HEK293 (cell line): Measurements from ENCODE around the gene RPS29.

Experiments
- AEBP2 ChIP-seq: fragments of 450-650 bp; formaldehyde crosslinking; IDR thresholded peaks from 2 replicates; pipeline ENCODE4 v1.5.1; 2016; ENCODE audit warnings: missing biosample characterization, missing genetic modification characterization, borderline replicate concordance
- CTCF ChIP-seq: fragments of 450-650 bp; formaldehyde crosslinking; IDR thresholded peaks from 2 replicates; pipeline ENCODE4 v1.5.1; 2016; ENCODE audit warnings: missing biosample characterization, missing genetic modification characterization
- HOXA7 ChIP-seq: sonication (generic); formaldehyde crosslinking; IDR thresholded peaks from 2 replicates; pipeline ENCODE4 v1.8.1; 2022; ENCODE audit warnings: missing genetic modification reagents, borderline replicate concordance
- HOXC10 ChIP-seq: sonication (generic); formaldehyde crosslinking; IDR thresholded peaks from 2 replicates; pipeline ENCODE4 v1.8.1; 2023; ENCODE audit warnings: mild to moderate bottlenecking, missing genetic modification reagents
- KLF1 ChIP-seq: fragments of 450-650 bp; formaldehyde crosslinking; IDR thresholded peaks from 2 replicates; pipeline ENCODE4 v1.5.1; 2016; ENCODE audit warnings: missing biosample characterization, missing genetic modification characterization
- MYNN ChIP-seq: fragments of 450-650 bp; formaldehyde crosslinking; IDR thresholded peaks from 2 replicates; pipeline ENCODE4 v1.5.1; 2016; ENCODE audit warnings: missing biosample characterization, missing genetic modification characterization, borderline replicate concordance
- PRDM1 ChIP-seq: fragments of 450-650 bp; formaldehyde crosslinking; IDR thresholded peaks from 2 replicates; pipeline ENCODE4; 2016; ENCODE audit warnings: missing biosample characterization, missing genetic modification characterization
- ZBTB17 ChIP-seq: fragments of 450-650 bp; formaldehyde crosslinking; IDR thresholded peaks from 2 replicates; pipeline ENCODE4 v1.5.1; 2016; ENCODE audit warnings: missing biosample characterization, missing genetic modification characterization
- ZBTB20 ChIP-seq: fragments of 450-650 bp; formaldehyde crosslinking; IDR thresholded peaks from 2 replicates; pipeline ENCODE4 v1.5.1; 2016; ENCODE audit warnings: missing biosample characterization, missing genetic modification characterization
- ZBTB7A ChIP-seq: fragments of 450-650 bp; formaldehyde crosslinking; IDR thresholded peaks from 2 replicates; pipeline ENCODE4 v1.5.1; 2016; ENCODE audit warnings: low read depth, missing biosample characterization, missing genetic modification characterization
- ZFP41 ChIP-seq: fragments of 450-650 bp; formaldehyde crosslinking; IDR thresholded peaks from 2 replicates; pipeline ENCODE4 v1.5.1; 2016; ENCODE audit warnings: missing biosample characterization, missing genetic modification characterization, borderline replicate concordance
- ZFP69B ChIP-seq: fragments of 450-650 bp; formaldehyde crosslinking; IDR thresholded peaks from 2 replicates; pipeline ENCODE4 v1.5.1; 2016; ENCODE audit warnings: missing biosample characterization, missing genetic modification characterization
- ZNF148 ChIP-seq: fragments of 450-650 bp; formaldehyde crosslinking; IDR thresholded peaks from 2 replicates; pipeline ENCODE4 v1.5.0; 2017; ENCODE audit warnings: missing biosample characterization, missing genetic modification characterization, borderline replicate concordance
- ZNF174 ChIP-seq: fragments of 450-650 bp; formaldehyde crosslinking; IDR thresholded peaks from 2 replicates; pipeline ENCODE4 v1.5.0; 2017; ENCODE audit warnings: missing biosample characterization, mild to moderate bottlenecking, missing genetic modification characterization
- ZNF2 ChIP-seq: fragments of 450-650 bp; formaldehyde crosslinking; IDR thresholded peaks from 2 replicates; pipeline ENCODE4 v1.5.1; 2016; ENCODE audit warnings: missing biosample characterization, missing genetic modification characterization
- ZNF324 ChIP-seq: fragments of 450-650 bp; formaldehyde crosslinking; IDR thresholded peaks from 2 replicates; pipeline ENCODE4 v1.5.1; 2016; ENCODE audit warnings: missing biosample characterization, missing genetic modification characterization
- ZNF341 ChIP-seq: fragments of 450-650 bp; formaldehyde crosslinking; IDR thresholded peaks from 2 replicates; pipeline ENCODE4; 2016; ENCODE audit warnings: low read depth, missing biosample characterization, missing genetic modification characterization
- ZNF416 ChIP-seq: fragments of 450-650 bp; formaldehyde crosslinking; IDR thresholded peaks from 2 replicates; pipeline ENCODE4 v1.5.1; 2016; ENCODE audit warnings: missing biosample characterization, missing genetic modification characterization
- ZNF529 ChIP-seq: fragments of 450-650 bp; formaldehyde crosslinking; IDR thresholded peaks from 2 replicates; pipeline ENCODE4 v1.5.1; 2017; ENCODE audit warnings: missing genetic modification characterization, missing biosample characterization; ENCODE audit not compliant: insufficient replicate concordance
- ZNF544 ChIP-seq: fragments of 450-650 bp; formaldehyde crosslinking; IDR thresholded peaks from 2 replicates; pipeline ENCODE4 v1.5.0; 2017; ENCODE audit warnings: missing biosample characterization, missing genetic modification characterization
- ZNF561 ChIP-seq: fragments of 450-650 bp; IDR thresholded peaks from 2 replicates; pipeline ENCODE4 v1.5.1; 2018; ENCODE audit warnings: missing biosample characterization, missing genetic modification characterization, borderline replicate concordance
- ZNF600 ChIP-seq: fragments of 450-650 bp; formaldehyde crosslinking; IDR thresholded peaks from 2 replicates; pipeline ENCODE4 v1.5.1; 2016; ENCODE audit warnings: missing biosample characterization, missing genetic modification characterization
- ZNF626 ChIP-seq: fragments of 450-650 bp; sonication (Bioruptor Pico); formaldehyde crosslinking; IDR thresholded peaks from 2 replicates; pipeline ENCODE4 v1.5.1; 2018; ENCODE audit warnings: missing biosample characterization, missing genetic modification characterization, inconsistent platforms
- ZNF654 ChIP-seq: fragments of 450-650 bp; formaldehyde crosslinking; IDR thresholded peaks from 2 replicates; pipeline ENCODE4 v1.5.1; 2016; ENCODE audit warnings: low read depth, missing biosample characterization, missing genetic modification characterization
- ZNF701 ChIP-seq: fragments of 450-650 bp; formaldehyde crosslinking; IDR thresholded peaks from 2 replicates; pipeline ENCODE4 v1.5.1; 2016; ENCODE audit warnings: missing biosample characterization, missing genetic modification characterization
- ZNF776 ChIP-seq: fragments of 450-650 bp; formaldehyde crosslinking; IDR thresholded peaks from 2 replicates; pipeline ENCODE4 v1.5.0; 2017; ENCODE audit warnings: missing biosample characterization, missing genetic modification characterization, borderline replicate concordance
- ZNF785 ChIP-seq: fragments of 450-650 bp; formaldehyde crosslinking; IDR thresholded peaks from 2 replicates; pipeline ENCODE4 v1.5.1; 2016; ENCODE audit warnings: missing biosample characterization, missing genetic modification characterization
- TF ChIP-seq, protein P1 (sequence below): fragments of 450-650 bp; formaldehyde crosslinking; IDR thresholded peaks from 2 replicates; pipeline ENCODE4 v1.5.1; 2016; ENCODE audit warnings: missing biosample characterization, missing genetic modification characterization, borderline replicate concordance

Gene RPS29

GRCh38 chr14:49586673-49587460, 687 bp upstream of the RPS29 start (continued):
- TF ChIP-seq ZNF416 (no peak), ZFP41 (tag by site-specific recombination) (no peak), HOXC10 (no peak), ZNF626 (tag by site-specific recombination) (no peak), ZNF701 (tag by site-specific recombination) (no peak), PRDM1 (tag by site-specific recombination) (0 out of 2 replicates have a peak, but pooled peaks have one; percentile 15), ZBTB7A (peak; percentile 67; the same call in 1 of the 2 replicates), ZNF148 (tag by site-specific recombination) (no peak), ZNF324 (tag by site-specific recombination) (no peak; the same call in 1 of the 2 replicates), ZNF654 (tag by site-specific recombination) (peak; percentile 63), ZNF600 (tag by site-specific recombination) (peak; percentile 33; the same call in 1 of the 2 replicates), CTCF (no peak; the same call in none of the 2 replicates), ZNF341 (tag by site-specific recombination) (peak; percentile 69), ZNF561 (peak; percentile 68; the same call in 1 of the 2 replicates), ZFP69B (tag by site-specific recombination) (no peak), KLF1 (no peak), ZNF544 (no peak), MYNN (tag by site-specific recombination) (0 out of 2 replicates have a peak, but pooled peaks have one; percentile 33), ZBTB20 (no peak), HOXA7 (no peak), ZBTB17 (peak; percentile 93; the same call in 1 of the 2 replicates), AEBP2 (tag by site-specific recombination) (no peak), ZNF2 (tag by site-specific recombination) (0 out of 2 replicates have a peak, but pooled peaks have one; percentile 66), ZNF776 (tag by site-specific recombination) (no peak), ZNF529 (no peak), ZNF174 (0 out of 2 replicates have a peak, but pooled peaks have one; percentile 40), ZNF785 (tag by site-specific recombination) (0 out of 2 replicates have a peak, but pooled peaks have one; percentile 4)
- TF ChIP-seq, protein P1, sequence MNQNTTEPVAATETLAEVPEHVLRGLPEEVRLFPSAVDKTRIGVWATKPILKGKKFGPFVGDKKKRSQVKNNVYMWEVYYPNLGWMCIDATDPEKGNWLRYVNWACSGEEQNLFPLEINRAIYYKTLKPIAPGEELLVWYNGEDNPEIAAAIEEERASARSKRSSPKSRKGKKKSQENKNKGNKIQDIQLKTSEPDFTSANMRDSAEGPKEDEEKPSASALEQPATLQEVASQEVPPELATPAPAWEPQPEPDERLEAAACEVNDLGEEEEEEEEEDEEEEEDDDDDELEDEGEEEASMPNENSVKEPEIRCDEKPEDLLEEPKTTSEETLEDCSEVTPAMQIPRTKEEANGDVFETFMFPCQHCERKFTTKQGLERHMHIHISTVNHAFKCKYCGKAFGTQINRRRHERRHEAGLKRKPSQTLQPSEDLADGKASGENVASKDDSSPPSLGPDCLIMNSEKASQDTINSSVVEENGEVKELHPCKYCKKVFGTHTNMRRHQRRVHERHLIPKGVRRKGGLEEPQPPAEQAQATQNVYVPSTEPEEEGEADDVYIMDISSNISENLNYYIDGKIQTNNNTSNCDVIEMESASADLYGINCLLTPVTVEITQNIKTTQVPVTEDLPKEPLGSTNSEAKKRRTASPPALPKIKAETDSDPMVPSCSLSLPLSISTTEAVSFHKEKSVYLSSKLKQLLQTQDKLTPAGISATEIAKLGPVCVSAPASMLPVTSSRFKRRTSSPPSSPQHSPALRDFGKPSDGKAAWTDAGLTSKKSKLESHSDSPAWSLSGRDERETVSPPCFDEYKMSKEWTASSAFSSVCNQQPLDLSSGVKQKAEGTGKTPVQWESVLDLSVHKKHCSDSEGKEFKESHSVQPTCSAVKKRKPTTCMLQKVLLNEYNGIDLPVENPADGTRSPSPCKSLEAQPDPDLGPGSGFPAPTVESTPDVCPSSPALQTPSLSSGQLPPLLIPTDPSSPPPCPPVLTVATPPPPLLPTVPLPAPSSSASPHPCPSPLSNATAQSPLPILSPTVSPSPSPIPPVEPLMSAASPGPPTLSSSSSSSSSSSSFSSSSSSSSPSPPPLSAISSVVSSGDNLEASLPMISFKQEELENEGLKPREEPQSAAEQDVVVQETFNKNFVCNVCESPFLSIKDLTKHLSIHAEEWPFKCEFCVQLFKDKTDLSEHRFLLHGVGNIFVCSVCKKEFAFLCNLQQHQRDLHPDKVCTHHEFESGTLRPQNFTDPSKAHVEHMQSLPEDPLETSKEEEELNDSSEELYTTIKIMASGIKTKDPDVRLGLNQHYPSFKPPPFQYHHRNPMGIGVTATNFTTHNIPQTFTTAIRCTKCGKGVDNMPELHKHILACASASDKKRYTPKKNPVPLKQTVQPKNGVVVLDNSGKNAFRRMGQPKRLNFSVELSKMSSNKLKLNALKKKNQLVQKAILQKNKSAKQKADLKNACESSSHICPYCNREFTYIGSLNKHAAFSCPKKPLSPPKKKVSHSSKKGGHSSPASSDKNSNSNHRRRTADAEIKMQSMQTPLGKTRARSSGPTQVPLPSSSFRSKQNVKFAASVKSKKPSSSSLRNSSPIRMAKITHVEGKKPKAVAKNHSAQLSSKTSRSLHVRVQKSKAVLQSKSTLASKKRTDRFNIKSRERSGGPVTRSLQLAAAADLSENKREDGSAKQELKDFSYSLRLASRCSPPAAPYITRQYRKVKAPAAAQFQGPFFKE: no peak
